DMS 273 (cell line): ENCODE data around the gene SORCS1.
A peak's percentile ranks its signal among the peaks of the same experiment; 100 is the strongest.

Experiments
- DNase-seq: peaks from one replicate; lab custom pipeline; 2025; ENCODE audit not compliant: unreplicated experiment; lab: John Stamatoyannopoulos, UW

SORCS1 gene

DNA sequence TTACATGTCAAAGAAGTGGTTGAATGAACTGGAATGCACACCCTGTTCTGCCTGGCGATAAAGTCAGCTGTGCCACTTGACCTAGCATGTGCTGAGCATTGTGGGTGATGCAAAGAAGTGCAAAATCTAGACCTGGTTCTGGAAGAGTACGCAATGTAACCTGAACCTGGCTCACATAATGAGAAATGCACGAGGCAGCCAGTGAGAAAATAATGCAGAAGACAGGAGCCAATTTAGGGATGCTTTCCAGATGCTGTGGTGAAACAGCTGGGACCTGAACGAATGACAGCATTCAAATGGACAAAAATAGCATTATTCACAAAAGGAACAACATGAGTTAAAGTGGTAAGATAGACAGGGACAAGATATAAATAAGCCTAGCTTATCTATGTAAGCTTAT, 402.6 kb downstream of the SORCS1 start:
- DNase-seq = no peak

DNA sequence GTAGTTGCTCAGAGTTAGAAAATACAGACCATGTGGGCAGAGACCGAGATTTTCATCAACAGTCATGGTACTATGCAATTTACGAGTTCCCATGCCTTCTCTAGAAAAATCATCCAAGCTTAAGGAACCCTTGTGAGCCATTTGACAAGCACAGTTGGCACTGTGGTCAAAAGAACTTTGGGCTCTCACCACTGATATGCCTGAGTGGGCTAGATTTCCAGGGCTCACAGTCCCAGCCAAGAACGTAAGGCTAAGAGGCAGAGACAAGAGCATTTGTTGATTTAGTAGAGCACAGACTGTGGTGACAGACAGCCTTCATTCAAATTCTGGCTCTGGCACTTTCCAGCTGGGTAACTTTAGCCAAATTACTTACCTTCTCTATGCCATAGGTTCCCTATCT, 407.0 kb downstream of the SORCS1 start:
- DNase-seq = no peak

DNA sequence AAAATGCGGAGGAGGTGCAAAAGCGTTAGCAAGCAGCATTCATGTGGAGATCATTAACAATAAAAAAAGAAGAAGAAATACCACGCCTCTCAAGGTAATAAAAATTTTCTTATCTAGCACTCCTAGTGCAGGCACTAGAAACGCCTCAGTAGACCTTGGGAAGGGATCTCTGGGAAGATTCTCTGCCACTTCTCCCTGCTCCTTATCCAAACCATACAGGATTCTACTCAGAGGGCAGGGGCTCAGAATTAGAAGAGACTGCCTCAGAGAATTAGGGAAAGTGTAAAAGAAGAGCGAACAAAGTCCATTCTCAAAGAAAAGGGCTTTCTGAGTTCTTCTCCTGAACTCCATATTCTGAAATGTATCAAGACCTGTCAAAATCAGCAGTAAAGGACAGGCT, 413.4 kb downstream of the SORCS1 start:
- DNase-seq = no peak

DNA sequence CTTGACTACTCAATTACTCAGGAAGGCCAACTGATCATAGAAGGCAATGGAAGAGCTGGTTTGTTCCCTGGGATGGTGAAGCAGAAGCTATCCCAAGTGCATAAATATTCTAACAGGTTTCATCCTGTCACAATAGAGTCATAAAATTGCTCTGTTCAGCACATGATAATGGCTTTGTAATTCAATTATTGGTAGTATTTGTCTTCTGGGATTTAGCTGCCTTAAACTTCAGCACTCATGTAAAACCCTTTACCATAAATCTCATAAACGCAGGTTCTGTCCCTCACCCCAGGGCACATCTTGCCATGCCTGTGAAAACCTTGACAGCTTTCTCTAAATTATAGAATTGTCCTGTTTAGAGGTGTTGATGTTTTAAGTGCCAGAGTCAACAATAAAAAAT, 417.6 kb downstream of the SORCS1 start:
- DNase-seq = no peak

DNA sequence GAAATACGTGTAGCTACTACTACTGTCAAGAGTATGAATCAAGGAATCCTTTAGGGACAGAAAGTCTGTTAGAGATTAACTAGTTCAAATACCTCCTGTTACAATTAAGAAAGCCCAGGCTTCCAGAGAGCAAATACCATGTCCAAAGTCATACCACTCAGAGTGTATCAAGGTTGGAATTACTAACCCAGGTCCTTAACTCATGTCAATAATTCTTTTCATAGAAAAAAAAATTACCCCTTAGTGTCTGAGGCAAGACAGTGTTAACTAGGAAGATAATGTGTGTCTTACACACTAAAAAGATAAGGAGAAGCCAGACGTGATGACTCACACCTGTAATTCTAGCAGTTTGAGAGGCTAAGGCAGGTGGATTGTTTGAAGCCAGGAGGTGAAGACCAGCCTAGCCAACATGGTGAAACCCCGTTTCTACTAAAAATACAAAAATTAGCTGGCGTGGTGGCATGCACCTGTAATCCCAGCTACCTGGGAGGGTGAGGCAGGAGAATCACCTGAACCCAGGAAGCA, 423.4 kb downstream of the SORCS1 start:
- DNase-seq = no peak

DNA sequence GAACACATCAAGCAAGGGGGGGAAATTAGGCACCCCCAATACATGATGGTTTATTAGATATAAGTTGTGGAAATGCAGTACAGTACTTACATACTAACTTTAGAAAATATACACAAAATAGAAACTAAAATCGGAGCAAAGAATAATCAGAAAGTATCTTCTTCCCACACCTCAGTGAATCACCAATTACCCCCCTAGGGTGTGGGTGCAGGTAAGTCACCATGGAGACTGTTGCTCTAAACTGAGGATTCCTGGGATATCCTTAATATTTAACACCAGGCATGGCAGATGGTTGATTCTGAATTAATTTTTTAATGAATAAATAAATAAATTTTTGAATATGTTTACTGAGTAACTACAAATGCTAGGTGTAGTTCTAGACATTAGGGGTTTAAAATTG, 424.4 kb downstream of the SORCS1 start:
- no peak for DNase-seq

DNA sequence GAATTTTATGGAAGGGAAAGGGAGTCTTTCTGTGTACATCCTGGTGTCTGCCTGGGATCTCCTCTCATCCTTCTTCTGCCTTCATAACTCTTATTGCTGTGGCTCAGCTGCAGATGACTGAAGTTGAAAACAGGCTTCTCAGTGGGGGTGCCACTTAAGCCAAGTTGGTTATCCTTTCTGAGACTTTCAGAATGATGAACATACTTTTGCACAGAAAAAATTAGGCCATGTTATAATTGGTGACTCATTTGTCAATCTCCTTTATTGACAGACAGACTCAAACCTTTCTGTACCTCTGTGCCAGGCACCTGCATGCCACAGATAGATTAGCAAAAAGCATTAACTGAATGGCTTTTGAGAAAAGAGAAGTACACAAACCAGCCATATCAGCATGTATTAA, 430.3 kb downstream of the SORCS1 start:
- no peak for DNase-seq

DNA sequence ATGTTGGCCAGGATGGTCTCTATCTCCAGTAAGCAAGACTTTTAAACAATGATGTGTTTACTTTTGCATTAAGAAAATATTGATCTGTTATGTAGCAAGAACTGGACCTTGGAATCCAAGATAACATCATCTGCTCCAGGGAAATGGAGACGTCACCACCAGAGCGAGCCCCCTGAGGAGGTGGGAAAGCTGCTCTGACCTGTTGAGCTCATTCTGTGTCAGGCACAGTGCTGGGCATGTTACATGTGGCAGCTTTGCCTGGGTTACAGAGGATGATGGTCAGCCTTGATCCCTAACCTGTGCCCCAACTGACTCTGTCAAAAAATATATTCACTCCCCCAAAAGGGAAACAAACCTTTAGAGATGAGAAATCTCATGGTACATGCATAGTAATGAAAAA, 436.3 kb downstream of the SORCS1 start:
- no peak for DNase-seq

DNA sequence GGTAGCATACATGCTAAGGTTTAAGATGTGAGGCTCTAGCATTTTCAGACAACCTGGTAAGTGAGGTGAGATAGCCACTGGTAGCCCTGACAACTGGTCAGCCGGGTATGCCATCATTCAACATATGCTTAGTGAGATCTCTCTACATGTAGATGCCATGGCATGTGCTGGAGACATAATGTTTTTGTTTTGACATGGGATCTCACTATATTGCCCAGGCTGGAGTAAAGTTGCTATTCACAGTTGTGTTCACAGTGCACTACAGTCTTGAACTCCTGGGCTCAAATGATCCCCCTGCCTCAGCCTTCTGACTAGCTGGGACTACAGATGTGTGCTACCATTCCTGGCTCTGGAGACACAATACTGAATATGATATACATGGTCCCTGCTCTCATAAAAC, 437.3 kb downstream of the SORCS1 start:
- DNase-seq = no peak

DNA sequence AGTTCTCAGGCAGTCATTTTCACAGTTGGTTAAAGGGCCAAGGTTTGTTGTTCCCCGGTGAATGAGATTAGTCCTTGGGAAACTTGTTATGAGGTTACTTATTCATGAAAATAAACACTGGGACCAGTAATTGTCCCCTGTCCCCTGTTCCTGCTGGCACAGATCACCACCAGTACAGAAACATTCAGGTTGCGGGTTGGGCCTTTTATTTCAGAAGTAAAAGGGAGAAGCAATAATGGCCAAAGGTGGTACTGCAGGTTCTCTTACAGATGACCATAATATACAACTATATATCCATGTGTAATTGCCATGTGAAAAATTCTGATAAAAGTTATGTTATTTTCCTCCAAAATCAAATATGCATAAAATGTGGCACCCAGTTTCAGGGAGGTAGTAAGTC, 442.0 kb downstream of the SORCS1 start:
- DNase-seq = no peak

DNA sequence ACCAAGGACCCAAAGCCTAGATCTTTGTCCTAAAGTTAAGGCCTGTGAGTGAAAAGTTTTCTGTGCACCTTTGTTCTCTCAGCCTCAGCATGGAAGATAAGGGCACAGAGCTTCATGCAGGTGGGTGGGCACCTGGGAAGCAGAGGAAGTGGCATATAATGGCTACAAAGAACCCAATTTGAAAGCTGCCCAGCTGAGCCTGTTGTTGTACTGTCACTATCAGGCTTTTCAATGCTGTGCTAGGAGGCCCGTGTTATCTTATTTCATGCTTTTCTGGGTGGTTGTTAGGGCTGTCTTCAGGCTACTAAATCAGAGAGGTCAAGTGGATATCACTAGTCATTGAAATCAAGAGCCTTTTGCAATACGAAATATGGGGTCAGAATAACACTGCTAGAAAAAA, 443.8 kb downstream of the SORCS1 start:
- no peak for DNase-seq

DNA sequence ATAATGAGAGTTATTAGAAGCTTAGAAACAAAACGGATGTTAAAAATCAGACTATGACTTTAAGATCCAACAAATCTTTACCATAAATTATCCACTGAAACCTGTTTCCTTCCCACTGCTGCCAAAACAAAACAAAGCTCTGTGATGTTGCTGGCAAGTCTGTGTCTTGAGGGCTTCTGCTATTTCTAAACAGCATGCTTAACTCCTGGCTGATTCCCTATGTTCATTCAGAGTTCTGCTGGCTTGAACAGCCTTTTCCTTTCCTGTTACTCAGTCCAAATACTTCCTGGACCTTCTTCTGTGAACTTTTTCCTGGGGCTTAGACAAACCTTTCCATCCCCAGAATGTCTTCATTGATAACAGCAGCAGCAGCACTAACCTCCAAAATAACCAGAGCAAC, 448.1 kb downstream of the SORCS1 start:
- no peak for DNase-seq

DNA sequence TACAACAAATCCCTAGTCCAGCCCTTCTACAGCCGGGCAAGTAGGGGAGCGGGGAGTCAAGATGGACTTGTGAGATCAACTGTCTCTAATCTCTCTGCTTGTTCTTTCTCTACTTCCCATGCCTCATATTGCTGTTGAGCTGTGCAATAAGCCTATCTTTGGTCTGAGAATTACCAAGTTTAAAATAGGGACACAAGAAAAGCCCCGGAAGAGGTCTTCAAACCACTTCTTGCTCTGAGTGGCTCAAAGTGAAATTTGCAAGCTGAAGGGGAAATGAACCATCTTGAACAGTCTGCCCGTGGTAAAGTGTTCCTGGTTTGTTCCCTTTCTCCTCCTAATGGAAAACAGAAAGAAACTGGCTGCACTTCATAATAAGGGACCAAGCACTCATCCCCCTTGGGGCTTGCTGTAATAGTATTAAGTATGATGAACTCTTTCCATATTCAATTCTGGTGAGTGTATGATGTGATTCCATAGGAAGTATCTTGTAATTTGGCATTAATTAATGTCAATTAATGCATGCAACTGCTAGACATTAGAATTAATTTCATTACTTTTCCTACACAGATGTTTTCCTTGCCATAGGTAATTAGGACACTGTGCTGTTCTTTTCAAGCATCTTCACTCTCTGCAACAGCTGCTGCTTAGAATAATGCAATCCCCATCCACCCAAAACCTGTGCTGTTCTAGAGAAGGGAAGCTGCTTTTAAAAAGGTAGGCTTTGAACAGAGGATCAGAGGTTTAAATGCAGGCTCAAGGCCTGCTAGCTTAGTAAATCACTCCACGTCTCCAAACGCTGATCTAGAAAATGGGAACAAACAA, 449.6 kb downstream of the SORCS1 start:
- DNase-seq = no peak

DNA sequence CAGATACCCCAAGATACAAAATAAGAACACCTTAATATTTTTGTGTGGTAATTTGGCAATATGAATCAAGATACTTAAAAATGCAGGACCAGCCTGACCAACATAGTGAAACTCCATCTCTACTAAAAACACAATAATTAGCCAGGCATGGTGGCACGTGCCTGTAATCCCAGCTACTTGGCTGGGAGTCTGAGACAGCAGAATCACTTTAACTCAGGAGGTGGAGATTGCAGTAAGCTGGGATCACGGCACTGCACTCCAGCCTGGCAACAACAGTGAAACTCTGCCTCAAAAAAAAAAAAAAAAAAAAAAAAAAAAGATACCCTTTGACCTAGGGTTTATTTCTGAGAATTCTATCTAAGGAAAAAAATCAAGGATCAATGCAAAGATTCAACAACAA, 450.7 kb downstream of the SORCS1 start:
- DNase-seq = no peak

DNA sequence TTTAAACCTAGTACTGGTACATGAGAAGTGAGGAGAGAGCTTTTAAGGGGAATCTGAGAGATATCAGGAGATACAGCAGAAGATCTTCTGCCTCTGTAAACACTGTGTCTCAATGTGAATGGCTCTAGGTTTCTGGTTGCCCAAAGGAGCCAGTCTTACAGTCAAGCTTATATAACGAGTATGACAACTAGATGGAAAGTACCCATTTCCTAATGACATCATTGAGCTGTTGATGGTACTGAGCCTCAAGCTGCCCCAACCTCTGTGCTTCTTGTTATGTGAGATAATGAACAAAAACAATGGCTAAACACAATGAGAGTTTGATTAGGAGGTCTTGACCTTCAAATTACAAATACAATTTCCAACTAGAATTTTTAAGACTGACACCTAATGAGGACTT, 451.5 kb downstream of the SORCS1 start:
- DNase-seq = no peak

DNA sequence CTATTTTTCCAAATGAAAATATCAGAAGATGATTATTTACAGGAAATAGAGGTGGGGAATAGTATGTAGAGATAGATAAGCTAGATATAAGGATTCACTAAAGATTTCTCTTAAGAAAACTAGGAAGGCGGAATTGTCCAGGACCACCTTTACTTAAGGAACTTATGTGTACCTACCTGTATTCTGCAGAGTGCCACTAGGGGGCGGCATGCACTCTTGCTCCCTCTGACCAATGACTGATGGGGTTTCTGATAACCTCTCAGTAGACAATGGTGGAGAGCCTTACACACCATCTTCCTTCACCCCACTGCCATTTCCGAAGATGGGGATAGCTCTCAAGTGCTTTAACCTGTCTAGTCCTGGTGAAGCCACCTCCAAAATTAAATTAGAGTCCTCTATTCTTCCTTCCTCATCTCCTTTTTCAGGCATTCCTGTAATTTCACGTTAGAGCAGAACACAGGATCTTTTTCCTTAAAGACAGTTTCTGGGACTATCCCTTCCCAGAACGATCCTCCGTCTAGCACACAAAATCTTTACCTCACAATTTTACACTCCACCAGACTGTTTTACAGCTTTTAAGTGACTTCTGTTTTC, 453.1 kb downstream of the SORCS1 start:
- DNase-seq = peak; percentile 54

DNA sequence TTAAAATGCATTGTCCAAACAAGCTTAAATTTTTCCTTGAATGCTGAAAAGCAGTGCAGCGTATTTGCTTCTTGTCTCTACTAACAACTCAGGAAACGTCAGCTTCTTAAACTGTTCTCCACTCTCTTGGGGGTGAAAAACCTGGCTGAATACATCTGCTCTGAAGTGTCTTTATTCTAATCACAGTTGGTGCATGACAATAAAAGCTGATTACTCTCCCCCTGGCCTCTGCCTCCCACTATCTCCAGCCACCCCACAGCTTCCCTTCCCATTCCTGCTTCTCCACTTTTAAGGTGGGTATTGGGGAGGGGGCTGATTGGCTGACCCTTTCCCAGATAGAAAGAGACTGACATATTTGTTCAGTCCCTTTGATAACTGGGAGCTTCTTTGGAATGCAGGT, 456.0 kb downstream of the SORCS1 start:
- DNase-seq = no peak

DNA sequence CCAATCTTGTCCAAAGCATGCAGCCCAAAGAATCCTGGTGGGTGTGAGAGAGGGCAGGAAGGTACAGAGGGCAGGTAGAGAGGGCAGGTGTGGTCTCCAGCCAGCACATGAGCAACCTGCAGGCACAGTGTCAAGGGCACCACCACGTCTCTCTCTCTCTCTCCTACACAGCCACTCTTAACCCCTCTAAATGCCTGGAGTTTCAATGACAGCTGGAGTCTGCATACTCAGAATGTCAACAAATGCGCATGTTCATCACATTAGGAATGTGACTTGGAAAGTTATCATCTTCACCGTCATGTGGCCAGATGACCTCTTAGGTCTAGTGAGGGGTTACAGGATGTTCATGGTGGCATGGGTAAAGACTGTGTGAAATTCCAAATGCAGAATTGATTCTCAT, 456.8 kb downstream of the SORCS1 start:
- no peak for DNase-seq

DNA sequence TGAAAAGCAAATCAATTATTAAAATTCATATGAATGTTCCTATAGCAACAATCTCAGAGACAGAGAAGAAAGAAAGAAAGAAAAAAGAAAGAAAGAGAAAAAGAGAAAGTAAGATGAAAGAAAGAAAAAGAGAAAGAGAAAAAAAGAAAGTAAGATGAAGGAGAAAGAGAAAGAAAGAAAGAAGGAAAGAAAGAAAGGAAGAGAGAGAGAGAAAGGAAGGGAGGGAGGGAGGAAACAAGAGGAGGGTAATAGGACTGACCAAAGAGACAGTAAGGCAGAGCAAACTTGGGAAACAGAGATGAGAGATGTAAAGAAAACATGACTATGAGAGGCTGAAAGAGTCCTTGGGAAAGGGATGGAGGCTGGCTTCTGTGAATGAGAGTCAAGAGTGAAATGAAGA, 458.4 kb downstream of the SORCS1 start:
- no peak for DNase-seq

DNA sequence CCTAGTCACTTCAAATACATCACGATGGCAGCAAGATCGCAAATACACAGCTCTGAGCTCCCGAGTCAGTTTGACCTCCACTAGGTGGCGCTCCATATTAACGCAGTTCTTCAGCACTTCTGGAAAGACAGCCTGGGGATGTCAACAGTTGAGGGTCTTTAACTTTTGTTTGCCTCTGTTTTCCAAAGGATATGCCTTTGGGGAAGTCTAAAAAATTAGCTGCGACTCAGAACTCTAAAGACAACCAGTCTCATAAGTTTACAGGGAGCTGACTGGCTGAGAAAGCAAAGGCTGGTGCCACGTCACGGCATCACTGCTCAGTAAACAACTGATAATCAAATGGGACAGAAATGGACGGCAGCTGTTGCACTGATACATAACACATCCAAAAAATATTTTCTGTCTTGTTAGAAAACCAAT, 458.8 kb downstream of the SORCS1 start:
- DNase-seq = peak; percentile 64

DNA sequence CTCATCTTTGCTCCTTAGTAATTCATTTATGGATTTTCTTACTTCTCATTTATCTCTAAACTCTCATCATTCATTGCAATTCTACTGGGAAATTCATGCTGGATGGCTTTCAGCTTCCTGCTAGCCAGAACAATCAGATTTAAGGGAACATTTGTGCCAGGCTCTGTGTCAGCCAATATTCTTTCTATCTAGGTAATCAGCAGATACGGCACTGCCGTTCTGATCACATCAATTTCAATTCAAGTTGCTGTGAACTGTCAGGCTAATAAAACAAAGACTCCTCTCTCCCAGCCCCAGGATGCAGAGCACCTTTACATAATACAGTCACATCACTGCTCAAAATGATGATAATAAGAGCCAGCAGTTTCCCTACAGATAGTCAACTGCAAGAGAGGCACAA, 468.3 kb downstream of the SORCS1 start:
- no peak for DNase-seq

DNA sequence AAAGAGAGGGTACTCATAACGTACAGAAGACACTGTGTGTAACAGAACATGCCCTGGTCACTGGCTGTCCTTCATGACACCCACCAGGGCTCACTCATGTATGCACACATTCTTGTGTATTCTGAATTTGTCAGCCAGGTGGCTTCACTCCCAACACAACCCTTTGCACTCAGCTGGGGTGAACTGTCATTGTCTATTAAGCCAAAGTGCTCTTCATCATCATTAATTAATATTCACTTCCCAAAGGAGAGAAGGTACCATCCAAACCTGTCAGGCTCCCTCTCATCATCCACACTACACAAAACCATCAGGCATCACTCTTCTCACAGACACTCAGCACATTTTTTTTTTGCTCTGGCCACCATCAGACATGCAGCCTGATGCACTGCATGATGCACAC, 469.8 kb downstream of the SORCS1 start:
- DNase-seq = no peak

DNA sequence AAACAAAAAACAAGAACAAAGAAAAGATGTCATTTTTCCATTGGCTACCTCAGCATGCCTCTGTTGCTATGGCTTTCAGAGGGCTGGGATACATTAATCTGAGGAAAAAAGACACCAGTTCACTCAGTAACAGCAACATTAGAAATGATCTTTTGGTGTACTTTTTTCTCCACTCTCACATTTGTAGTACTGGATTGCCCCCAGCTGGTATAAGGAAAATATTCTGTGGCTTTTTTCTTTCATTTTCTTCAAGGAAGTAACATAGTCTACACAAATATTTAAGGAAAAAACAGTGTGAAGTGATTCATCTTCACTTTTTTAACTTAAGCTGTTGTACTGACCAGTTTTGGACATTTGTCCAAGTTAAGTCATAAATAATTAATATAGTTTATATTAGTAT, 482.3 kb downstream of the SORCS1 start:
- no peak for DNase-seq
